Astrocyte (in vitro differentiated cells and primary cell): ENCODE results near the gene GALNT1.

ENCODE experiments used
- CTCF ChIP-seq: IDR thresholded peaks from 2 replicates; pipeline ENCODE4 v1.5.1; 2011; ENCODE audit warnings: low read depth, mild to moderate bottlenecking, inconsistent platforms, low read length, moderate library complexity; ENCODE audit not compliant: insufficient read depth
- EZH2 ChIP-seq: IDR thresholded peaks from 2 replicates; pipeline ENCODE4 v1.6.1; 2012; ENCODE audit warnings: mild to moderate bottlenecking, low read length, inconsistent platforms; ENCODE audit not compliant: insufficient read depth

GRCh38 chr18:35564795-35565453 lies 16.6 kb upstream of the GALNT1 start:
- TF ChIP-seq CTCF (no peak), EZH2 (no peak)
